ENCODE data around the gene NKD2. TPM values are rescaled to one million over a fixed set of nuclear protein-coding genes. Genes with fewer than 3 reads are reported as not detected.
A peak's percentile ranks its signal among the peaks of the same experiment; 100 is the strongest.

NKD2 gene
- total RNA-seq, 1 donor from 2014 or later: not detected

GRCh38 chr5:979100-979817 lies 29.3 kb upstream of the NKD2 start:
- Mint-ChIP-seq H3K9me3 (ENCODE audit: unreplicated experiment) (no peaks in the 10 kb centered on the region), H3K4me1 (ENCODE audit: unreplicated experiment) (peaks cover 3% of the 10 kb centered on the region), H3K27me3 (ENCODE audit: unreplicated experiment) (peaks cover 32% of the 10 kb centered on the region), H3K36me3 (ENCODE audit: unreplicated experiment) (no peaks in the 10 kb centered on the region), H3K4me3 (ENCODE audit: unreplicated experiment) (no peak overlapping the region), H3K27ac (ENCODE audit: unreplicated experiment) (no peak overlapping the region)
- TF ChIP-seq CTCF (IDR thresholded peaks at IDR 0.05): no peak
- peak; percentile 75 for DNase-seq (ENCODE audit: extremely low spot score, unreplicated experiment)

GRCh38 chr5:980001-980588 lies 28.5 kb upstream of the NKD2 start:
- Mint-ChIP-seq H3K27ac (ENCODE audit: unreplicated experiment) (no peak overlapping the region), H3K4me1 (ENCODE audit: unreplicated experiment) (peaks cover 3% of the 10 kb centered on the region), H3K9me3 (ENCODE audit: unreplicated experiment) (peaks cover 5% of the 10 kb centered on the region), H3K27me3 (ENCODE audit: unreplicated experiment) (peaks cover 36% of the 10 kb centered on the region), H3K36me3 (ENCODE audit: unreplicated experiment) (peaks cover 4% of the 10 kb centered on the region), H3K4me3 (ENCODE audit: unreplicated experiment) (no peak overlapping the region)
- no peak for TF ChIP-seq CTCF (IDR thresholded peaks at IDR 0.05)
- DNase-seq (ENCODE audit: extremely low spot score, unreplicated experiment): peak; percentile 72

GRCh38 chr5:980966-981365 lies 27.6 kb upstream of the NKD2 start:
- H3K4me3 Mint-ChIP-seq (ENCODE audit: unreplicated experiment): no peak overlapping the region
- H3K4me1 Mint-ChIP-seq (ENCODE audit: unreplicated experiment): peaks cover 3% of the 10 kb centered on the region
- DNase-seq (ENCODE audit: extremely low spot score, unreplicated experiment): no peak
- H3K36me3 Mint-ChIP-seq (ENCODE audit: unreplicated experiment): peaks cover 4% of the 10 kb centered on the region
- H3K27ac Mint-ChIP-seq (ENCODE audit: unreplicated experiment): no peak overlapping the region
- no peak for TF ChIP-seq CTCF (IDR thresholded peaks at IDR 0.05)
- H3K27me3 Mint-ChIP-seq (ENCODE audit: unreplicated experiment): peaks cover 43% of the 10 kb centered on the region
- H3K9me3 Mint-ChIP-seq (ENCODE audit: unreplicated experiment): peaks cover 5% of the 10 kb centered on the region

GRCh38 chr5:981456-981855 lies 27.1 kb upstream of the NKD2 start:
- Mint-ChIP-seq H3K4me3 (ENCODE audit: unreplicated experiment) (no peak overlapping the region), H3K4me1 (ENCODE audit: unreplicated experiment) (peaks cover 3% of the 10 kb centered on the region), H3K27ac (ENCODE audit: unreplicated experiment) (no peak overlapping the region), H3K36me3 (ENCODE audit: unreplicated experiment) (peaks cover 4% of the 10 kb centered on the region), H3K27me3 (ENCODE audit: unreplicated experiment) (peaks cover 43% of the 10 kb centered on the region), H3K9me3 (ENCODE audit: unreplicated experiment) (peaks cover 5% of the 10 kb centered on the region)
- no peak for DNase-seq (ENCODE audit: extremely low spot score, unreplicated experiment)
- no peak for TF ChIP-seq CTCF (IDR thresholded peaks at IDR 0.05)

GRCh38 chr5:982377-983237 lies 26.0 kb upstream of the NKD2 start:
- DNase-seq (ENCODE audit: extremely low spot score, unreplicated experiment): no peak
- peaks cover 4% of the 10 kb centered on the region for H3K36me3 Mint-ChIP-seq (ENCODE audit: unreplicated experiment)
- H3K27me3 Mint-ChIP-seq (ENCODE audit: unreplicated experiment): peaks cover 43% of the 10 kb centered on the region
- no peak overlapping the region for H3K4me3 Mint-ChIP-seq (ENCODE audit: unreplicated experiment)
- H3K27ac Mint-ChIP-seq (ENCODE audit: unreplicated experiment): no peak overlapping the region
- peaks cover 3% of the 10 kb centered on the region for H3K4me1 Mint-ChIP-seq (ENCODE audit: unreplicated experiment)
- TF ChIP-seq CTCF (IDR thresholded peaks at IDR 0.05): no peak
- H3K9me3 Mint-ChIP-seq (ENCODE audit: unreplicated experiment): peaks cover 14% of the 10 kb centered on the region

All from osteocyte (in vitro differentiated cells).